ENCODE data around the gene CALHM4. TPM values are rescaled to one million over a fixed set of nuclear protein-coding genes. Genes with fewer than 3 reads are reported as not detected.

CALHM4 gene
- total and polyA plus RNA-seq, 2 of the 13 experiments (the other 11 are each of a cell fraction or from before 2014, with no cell fraction given): not detected

GRCh38 chr6:116570856-116571682, 17.5 kb downstream of the CALHM4 start, which contains the start of gene RWDD1 (continued):
- TF ChIP-seq ZBTB37 (CRISPR knock-in tag; IDR thresholded peaks at IDR 0.05): no peak
- TF ChIP-seq ZNF777 (CRISPR knock-in tag; IDR thresholded peaks at IDR 0.05): 0 out of 2 replicates have a peak, but pooled peaks have one; percentile 61
- peak; percentile 96; the same call in 1 of the 2 replicates for TF ChIP-seq TSC22D2 (CRISPR knock-in tag; IDR thresholded peaks at IDR 0.05; ENCODE audit: borderline replicate concordance)
- TF ChIP-seq ZNF18 (CRISPR knock-in tag; IDR thresholded peaks at IDR 0.05; ENCODE audit: insufficient replicate concordance): peak; percentile 35
- TF ChIP-seq SSRP1 (CRISPR knock-in tag; IDR thresholded peaks at IDR 0.05): peak; percentile 52; the same call in 1 of the 2 replicates
- TF ChIP-seq CREM (IDR thresholded peaks at IDR 0.05): peak; percentile 93
- no peak for TF ChIP-seq CREM (CRISPR knock-in tag; IDR thresholded peaks at IDR 0.05)
- peak; percentile 95; the same call in 1 of the 2 replicates for TF ChIP-seq ZNF513 (CRISPR knock-in tag; conservative IDR thresholded peaks at IDR 0.05)
- TF ChIP-seq FOXO4 (CRISPR knock-in tag; conservative IDR thresholded peaks at IDR 0.05): 0 out of 2 replicates have a peak, but pooled peaks have one; percentile 70
- TF ChIP-seq ZBTB40 (IDR thresholded peaks at IDR 0.05): no peak
- peak; percentile 88; the same call in 1 of the 2 replicates for TF ChIP-seq ZBTB40 (CRISPR knock-in tag; IDR thresholded peaks at IDR 0.05)
